Transverse colon (tissue), 4 donors: ENCODE data around the gene OR2A1. TPM values are rescaled to one million over a fixed set of nuclear protein-coding genes. Genes with fewer than 3 reads are reported as not detected.
"Not testable (repeated sequence)": the region's sequence is repeated elsewhere in the genome, so short reads cannot be mapped to it uniquely, and the experiment has no call there.

Source experiments
- DNase-seq: peaks from one replicate; pipeline ENCODE4 v3.0.0-alpha.2; 2019
- H3K27ac ChIP-seq, 4 donors: fragments of 200-600 bp; sonication (generic); 2 replicates each; pipeline ENCODE4 v1.5.1; 2016 to 2018; ENCODE audit warnings: inconsistent platforms in 4 of 4
- H3K27me3 ChIP-seq: fragments of 200-600 bp; sonication (generic); 2 replicates; pipeline ENCODE4 v1.5.1; 2017; ENCODE audit warnings: inconsistent platforms
- H3K36me3 ChIP-seq, 4 donors: fragments of 200-600 bp; sonication (generic); 2 replicates each; pipeline ENCODE4 v1.5.1; 2017 to 2019; ENCODE audit warnings: inconsistent platforms in 4 of 4
- H3K4me1 ChIP-seq, 4 donors: fragments of 200-600 bp; sonication (generic); 2 replicates each; pipeline ENCODE4 v1.5.1; 2017 to 2020; ENCODE audit warnings: inconsistent platforms in 4 of 4
- H3K4me3 ChIP-seq, 4 donors: fragments of 200-600 bp; sonication (generic); 1 replicate in 1 of 4; 2 replicates in 3 of 4; pipeline versions ENCODE4 v1.5.1 to v1.6.1; 2017 to 2019; ENCODE audit warnings: inconsistent platforms in 4 of 4
- H3K9me3 ChIP-seq, 2 donors: fragments of 200-600 bp; sonication (generic); 2 replicates each; pipeline ENCODE4 v1.5.1; 2017 to 2019; ENCODE audit warnings: inconsistent platforms in 2 of 2
- WGBS, 2 donors: methylation state at CpG; one replicate each; pipeline ENCODE4 v1.1.5; 2018; ENCODE audit warnings: low coverage in 1 of 2; 5-methylcytosine and 5-hydroxymethylcytosine counted together
- in situ Hi-C, 4 donors: fragments of 200-750 bp; cut with MboI; loops; one replicate each; pipeline versions ENCODE4 v1.15.0 to v1.15.1; 2017; ENCODE audit warnings: low sequenced_read_pairs in 3 of 4, low pct_ligation_motif_present in 1 of 4, low pct_unique_long_range_greater_than_20kb in 1 of 4
- intact Hi-C: fragments of 100-400 bp; cut with DNase I; formaldehyde crosslinking; loops from one replicate; pipeline ENCODE4 v1.15.1; 2023; ENCODE audit warnings: low total_unique reads
- total RNA-seq, 4 donors: library from RNA; depleted of rRNA; stranded (reverse); fragments of >200 nt; gene quantifications; one replicate each; pipeline ENCODE4 v1.1.0, GENCODE V29; 2016

Gene OR2A1
- total RNA-seq, 4 donors from 2014 or later, result not detected

DNA sequence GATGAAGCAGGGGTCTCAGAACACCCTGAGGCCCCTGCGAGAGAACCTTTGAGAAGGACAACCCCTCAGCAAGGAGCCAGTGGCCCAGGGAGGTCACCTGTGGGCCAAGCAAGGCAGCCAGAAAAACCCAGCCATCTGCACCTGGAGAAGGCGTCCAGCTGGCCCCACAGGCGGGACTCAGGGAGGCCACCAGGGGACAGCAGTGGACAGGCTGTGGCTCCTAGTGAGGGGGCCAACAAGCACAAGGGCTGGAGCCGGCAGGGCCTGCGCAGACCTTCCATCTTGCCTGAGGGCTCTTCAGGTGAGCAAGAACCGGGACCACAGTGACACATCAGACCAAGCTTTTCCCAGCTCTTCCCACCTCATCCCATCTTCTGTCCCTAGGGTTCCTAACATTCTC lies 53.3 kb downstream of the OR2A1 start:
- H3K4me1 ChIP-seq, H3K4me3 ChIP-seq, in situ Hi-C loops, DNase-seq, H3K27ac ChIP-seq, H3K27me3 ChIP-seq, H3K36me3 ChIP-seq, H3K9me3 ChIP-seq, intact Hi-C loops: not testable (repeated sequence)
- no CpG with 5 or more reads among the region's 6 CpGs for WGBS, 2 donors

DNA sequence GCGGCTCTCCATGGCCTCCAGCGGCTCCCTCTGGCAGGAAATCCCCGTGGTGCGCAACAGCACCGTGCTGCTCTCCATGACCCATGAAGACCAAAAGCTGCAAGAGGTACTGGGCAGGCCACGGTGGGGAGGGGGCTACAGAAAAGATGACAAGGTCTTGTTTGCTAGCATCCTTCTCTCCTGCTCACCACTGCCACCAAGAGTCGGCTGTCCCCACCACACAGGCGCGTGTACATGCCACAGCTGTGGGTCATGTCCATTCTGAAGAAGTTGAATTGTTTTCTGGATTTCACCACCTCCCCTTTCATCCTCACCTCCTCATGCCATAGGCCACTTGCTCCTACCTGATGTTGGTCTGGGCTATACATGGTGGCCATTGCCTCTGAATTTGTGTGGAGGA lies 55.0 kb downstream of the OR2A1 start:
- H3K4me1 ChIP-seq, intact Hi-C loops, DNase-seq, H3K9me3 ChIP-seq, H3K27ac ChIP-seq, H3K4me3 ChIP-seq, H3K36me3 ChIP-seq, H3K27me3 ChIP-seq, in situ Hi-C loops: not testable (repeated sequence)
- no CpG with 5 or more reads among the region's 9 CpGs for WGBS, 2 donors

DNA sequence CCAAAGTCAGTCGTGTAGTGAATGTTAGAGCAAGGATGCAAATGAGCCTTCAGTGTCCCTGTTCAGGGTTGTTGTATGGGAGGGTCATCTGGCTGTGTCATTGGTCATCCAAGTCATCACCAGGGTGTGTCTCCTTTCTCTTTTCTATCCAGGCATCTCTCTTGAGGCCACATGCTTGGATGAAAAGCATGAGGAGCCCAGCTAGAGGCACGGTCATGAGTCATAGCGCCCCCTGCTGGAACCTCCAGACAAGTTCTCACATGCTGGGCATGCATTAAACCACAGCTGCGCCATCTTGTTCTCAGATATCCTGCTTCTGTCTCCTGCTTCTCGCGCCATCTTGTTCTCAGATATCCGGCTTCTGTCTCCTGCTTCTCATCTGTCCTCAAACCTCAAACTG lies 57.0 kb downstream of the OR2A1 start:
- H3K4me3 ChIP-seq, H3K27me3 ChIP-seq, DNase-seq, H3K4me1 ChIP-seq, H3K27ac ChIP-seq, H3K36me3 ChIP-seq, H3K9me3 ChIP-seq, in situ Hi-C loops, intact Hi-C loops: not testable (repeated sequence)
- WGBS, 2 donors, result 94% methylated on average over 4 of the region's 7 CpGs; no CpG with 5 or more reads in 1 of the 2 donors

Other genes with a start within 250 kb of the OR2A1 start
- gene OR2A25, start 242.6 kb upstream of the OR2A1 start, total RNA-seq, result not detected
- gene OR2A12, start 226.1 kb upstream of the OR2A1 start, total RNA-seq, result not detected
- gene OR2A2, start 202.8 kb upstream of the OR2A1 start, total RNA-seq, result not detected
- gene OR2A14, start 189.2 kb upstream of the OR2A1 start, total RNA-seq, result not detected
- 10 to 100 TPM in 3 of 4 donors, 1 to 10 TPM in 1; 7.8 to 63.3 (median 34.1) TPM for gene CTAGE4, start 129.0 kb upstream of the OR2A1 start, total RNA-seq
- 10 to 100 TPM in 3 of 4 donors, 1 to 10 TPM in 1; 4.6 to 29.1 (median 26.3) TPM for gene ARHGEF35, start 116.6 kb upstream of the OR2A1 start, total RNA-seq
- gene OR2A42, start 72.8 kb upstream of the OR2A1 start, total RNA-seq, result not detected
- 10 to 100 TPM; 14.1 to 50.9 (median 25.1) TPM for gene OR2A7, start 47.6 kb upstream of the OR2A1 start, total RNA-seq
- 10 to 100 TPM in 1 of 4 donors, 1 to 10 TPM in 2, not detected in 1; 3.2 to 10.3 (median 6.4) TPM for gene CTAGE8, start 43.1 kb upstream of the OR2A1 start, total RNA-seq
- gene ARHGEF5, start 43.0 kb downstream of the OR2A1 start, total RNA-seq, result 100 to 1,000 TPM in 1 of 4 donors, 10 to 100 TPM in 3; 49.6 to 112 (median 64.3) TPM
- gene NOBOX, start 91.3 kb downstream of the OR2A1 start, total RNA-seq, result not detected